RCC 7860 (cell line): Measurements from ENCODE around the gene AUH.
"Not testable (repeated sequence)": the region's sequence is repeated elsewhere in the genome, so short reads cannot be mapped to it uniquely, and the experiment has no call there.

Experiments used
- DNase-seq: peaks from one replicate; pipeline ENCODE4 v3.0.0-alpha.2; 2015; ENCODE audit warnings: low spot score
- FAIRE-seq: peaks from 2 replicates; lab custom pipeline; 2012; peaks lifted over from hg19 to GRCh38; lab: Jason Lieb, UNC

Gene AUH

DNA sequence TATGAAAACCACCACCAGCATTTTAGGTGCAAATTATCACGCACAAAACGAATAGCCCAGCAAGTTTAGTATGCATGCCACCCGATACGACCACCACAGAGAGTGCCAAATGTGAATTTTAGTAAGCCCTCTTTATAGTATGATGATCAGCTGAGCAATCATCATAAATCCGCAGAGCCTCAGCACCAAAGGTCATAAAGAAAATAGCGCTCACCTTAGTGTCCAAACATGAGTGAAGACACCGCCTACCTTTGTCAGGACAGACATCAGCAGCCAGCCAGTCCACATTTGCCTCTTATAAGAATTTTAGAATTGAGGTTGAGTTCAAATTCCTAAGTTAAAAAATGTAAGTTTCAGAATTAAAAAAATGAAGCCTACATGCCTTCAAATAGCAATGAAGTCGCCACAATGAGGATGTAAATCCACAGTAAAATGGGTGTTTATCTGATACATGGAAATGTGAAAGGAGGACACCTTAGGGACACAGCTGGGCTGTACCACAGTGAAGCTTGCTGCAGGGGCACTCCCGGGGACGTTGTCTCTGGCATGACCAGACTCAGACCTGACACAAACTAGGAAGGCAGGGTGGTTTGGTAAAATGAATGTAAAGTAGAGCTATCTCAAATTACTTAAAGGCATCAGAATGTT is 149.0 kb downstream of the AUH start:
- no peak for FAIRE-seq
- no peak for DNase-seq

DNA sequence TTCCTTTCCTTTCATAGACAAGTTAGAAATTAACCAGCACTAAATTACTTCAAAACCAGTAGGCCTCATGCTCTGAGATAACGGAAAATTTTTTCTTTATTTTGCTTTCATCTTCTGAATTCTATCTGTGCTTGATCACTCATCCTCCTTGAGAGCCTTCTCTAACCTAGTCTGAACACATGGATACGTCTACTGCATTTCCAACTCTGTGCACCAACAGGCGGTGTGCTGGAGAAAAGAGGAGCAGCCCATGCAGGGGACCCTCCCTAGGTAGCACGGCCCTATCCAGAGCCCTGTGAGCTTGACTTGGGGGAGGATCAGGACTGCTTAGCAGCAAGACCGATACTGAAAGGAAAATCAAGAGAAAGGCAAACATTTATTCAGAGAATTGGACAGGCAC is 149.8 kb downstream of the AUH start:
- DNase-seq (peak; percentile 66), FAIRE-seq (peak; percentile 81)

DNA sequence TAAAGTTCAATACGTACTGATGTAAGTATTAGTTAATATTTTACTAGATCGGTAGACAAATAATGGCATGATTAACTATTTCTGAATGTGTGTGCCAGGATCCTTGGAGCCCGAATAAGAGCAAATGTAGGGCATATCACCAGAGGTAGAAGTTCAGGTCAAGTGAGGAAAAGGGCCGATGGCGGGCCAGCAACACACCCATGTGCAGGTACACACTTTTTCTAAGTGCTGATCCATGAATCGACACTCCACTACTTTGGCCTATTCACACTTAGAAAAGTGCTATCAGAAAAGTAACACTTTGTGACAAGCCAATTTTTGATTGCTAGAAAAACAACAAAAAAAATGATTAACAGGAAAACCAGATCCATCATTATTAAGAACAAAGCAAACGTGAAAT is 150.3 kb downstream of the AUH start:
- DNase-seq: peak; percentile 44
- FAIRE-seq: no peak

DNA sequence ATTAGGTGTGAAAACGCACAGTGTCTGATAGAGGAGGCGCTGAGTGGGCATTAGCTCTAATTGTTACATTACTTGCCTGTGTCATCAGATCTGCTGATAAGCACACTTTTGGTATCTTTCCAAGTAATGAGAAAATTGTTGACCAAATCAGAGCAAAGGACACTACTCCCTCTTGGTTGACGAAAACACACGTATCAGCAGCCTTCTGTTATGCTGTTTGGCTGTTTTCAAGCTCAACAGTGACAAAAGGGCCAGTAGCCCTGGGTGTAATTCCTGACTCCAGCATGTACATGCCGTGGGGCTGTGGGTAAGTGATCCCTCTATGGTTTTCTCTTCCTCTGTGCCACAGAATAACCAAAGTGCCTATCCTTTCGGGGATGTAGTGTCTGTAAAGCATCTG is 151.4 kb downstream of the AUH start:
- DNase-seq: no peak
- FAIRE-seq: no peak

DNA sequence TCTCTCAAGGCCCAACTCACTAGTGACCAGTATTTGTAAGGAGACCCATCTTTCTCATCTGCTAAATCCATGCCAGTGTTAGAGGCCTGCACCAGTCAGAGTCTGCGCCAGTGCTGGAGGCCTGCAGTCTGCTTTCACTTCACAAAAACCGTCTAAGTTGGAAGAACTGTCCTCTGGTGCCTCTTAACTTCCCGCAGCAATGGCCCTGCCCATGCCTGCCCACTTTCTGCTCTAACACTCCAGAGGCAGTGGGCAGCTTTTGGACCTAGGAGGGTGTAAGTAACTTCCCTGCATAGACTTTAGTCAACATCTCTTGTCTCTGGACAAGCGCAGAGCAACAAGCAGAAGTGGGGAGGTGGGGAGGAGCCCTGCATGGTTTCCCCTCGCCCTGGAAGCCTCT is 152.9 kb downstream of the AUH start:
- FAIRE-seq: no peak
- DNase-seq: no peak

DNA sequence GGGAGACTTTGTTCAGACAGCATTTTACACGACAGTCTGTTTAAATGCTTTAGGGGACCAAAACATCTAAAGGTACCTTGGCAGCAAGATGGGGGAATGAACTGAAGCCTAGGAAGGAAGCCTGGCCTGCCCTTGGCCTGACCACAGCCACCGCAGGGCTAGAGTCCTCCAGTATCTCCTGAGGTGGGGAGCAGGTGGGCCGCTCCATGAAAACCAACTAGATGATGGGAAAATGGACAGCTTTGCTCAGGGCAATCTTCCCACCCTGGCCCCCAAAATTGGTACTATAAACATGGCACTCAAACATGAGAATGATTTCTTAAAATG is 153.3 kb downstream of the AUH start:
- DNase-seq: no peak
- FAIRE-seq: no peak

DNA sequence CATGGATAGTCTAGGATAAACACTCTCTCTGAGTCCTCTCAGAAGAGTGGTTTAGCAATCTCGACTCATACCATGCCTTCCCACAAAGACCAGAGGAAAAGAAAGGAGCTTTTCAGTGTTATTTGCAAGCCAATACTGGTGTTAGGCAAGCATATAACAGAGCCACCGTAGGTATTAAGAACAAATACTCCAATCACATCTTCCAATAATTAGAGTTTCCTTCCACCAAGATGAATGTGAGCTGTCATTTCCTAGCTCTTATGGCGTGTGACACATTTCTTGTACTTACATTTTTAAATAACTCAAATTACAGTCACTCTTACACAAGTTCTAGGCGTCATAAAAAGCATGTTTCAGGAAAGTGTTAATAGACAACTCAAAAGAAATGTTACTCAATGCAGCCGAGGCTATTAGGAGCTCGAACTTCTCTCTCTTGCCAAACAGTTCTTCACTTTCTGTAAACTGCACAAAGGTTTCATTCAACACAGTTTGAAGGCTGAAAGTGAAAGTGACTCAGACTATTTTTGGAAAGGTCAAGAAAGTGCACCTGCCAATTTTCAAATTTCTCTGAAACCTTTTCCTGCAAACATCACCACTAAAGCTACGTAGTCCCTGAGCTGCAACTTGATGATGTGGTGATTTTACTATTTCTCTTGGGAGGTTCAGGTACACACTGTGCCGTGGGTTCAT is 153.8 kb downstream of the AUH start:
- FAIRE-seq: no peak
- DNase-seq: peak; percentile 20

DNA sequence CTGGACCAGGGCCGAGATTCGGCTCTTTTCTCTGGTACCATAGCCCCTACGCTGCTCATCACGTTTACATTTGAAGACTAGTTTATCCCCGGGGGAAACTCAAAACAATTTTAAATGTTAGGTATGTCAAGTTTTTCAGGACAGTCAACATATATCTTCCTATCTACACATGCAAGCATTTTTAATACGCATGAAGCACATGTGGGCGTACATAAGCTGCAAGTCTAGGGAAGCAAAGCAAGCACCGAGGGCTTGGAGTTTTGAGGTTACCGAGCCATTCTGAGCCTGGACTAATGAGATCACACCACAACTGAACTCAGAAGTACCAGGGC is 154.4 kb downstream of the AUH start:
- FAIRE-seq: no peak
- no peak for DNase-seq

GRCh38 chr9:91206806-91207205 is 154.9 kb downstream of the AUH start:
- FAIRE-seq (no peak), DNase-seq (no peak)

DNA sequence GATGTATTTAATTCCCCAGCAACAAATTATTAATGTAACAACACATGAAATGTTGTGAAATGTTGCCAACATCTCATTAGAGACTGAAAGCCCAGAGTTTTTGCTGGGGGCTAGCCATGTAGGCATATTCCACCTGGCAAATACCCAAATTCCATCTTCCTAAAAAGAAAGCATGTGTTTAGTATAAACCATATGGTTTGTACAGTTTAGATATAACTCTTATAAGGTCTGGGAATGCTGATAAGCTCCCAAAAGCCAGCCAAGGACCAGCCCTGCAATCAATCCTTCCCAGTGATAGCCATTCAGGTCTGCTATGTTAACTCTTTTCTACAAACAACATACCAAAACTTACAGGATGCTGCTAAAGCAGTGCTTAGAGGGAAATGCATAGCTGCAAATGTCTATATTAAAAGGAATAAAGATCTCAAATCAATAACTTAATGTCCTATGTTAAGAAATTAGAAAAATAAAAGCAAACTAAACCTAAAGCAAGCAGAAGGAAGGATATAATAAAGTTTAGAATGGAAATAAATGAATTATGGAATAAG is 158.9 kb downstream of the AUH start:
- FAIRE-seq: no peak

DNA sequence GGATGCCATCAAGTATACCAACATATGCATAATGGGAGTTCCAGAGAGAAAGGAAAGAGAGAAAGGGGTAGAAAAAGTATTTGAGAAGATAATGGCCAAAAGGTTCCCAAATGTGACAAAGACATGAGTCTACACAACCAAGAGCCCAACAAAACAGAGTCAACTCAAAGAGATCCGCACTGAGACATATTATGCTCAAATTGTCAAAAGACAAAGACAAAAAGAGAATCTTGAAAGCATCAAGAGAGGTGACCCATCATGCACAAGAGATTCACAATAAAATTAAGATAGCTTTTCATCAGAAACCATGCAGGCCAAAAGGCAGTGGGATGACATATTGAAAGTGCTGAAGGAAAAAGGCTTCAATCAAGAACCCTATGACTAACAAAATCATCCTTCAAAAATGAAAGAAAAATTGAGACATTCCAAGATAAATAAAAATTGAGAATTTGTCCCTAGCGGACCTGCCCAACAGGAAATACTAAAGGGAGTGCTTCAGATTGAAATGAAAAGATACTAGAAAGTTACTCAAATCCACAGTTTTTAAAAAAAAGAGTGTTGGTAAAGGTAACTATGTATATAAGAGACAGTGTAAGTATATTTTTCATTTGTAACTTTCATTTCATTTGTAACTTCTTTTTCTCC is 160.9 kb downstream of the AUH start:
- DNase-seq: no peak
- FAIRE-seq: peak; percentile 15

More for the DNA sequence above, 158.9 kb downstream of the AUH start:
- no peak for DNase-seq

DNA sequence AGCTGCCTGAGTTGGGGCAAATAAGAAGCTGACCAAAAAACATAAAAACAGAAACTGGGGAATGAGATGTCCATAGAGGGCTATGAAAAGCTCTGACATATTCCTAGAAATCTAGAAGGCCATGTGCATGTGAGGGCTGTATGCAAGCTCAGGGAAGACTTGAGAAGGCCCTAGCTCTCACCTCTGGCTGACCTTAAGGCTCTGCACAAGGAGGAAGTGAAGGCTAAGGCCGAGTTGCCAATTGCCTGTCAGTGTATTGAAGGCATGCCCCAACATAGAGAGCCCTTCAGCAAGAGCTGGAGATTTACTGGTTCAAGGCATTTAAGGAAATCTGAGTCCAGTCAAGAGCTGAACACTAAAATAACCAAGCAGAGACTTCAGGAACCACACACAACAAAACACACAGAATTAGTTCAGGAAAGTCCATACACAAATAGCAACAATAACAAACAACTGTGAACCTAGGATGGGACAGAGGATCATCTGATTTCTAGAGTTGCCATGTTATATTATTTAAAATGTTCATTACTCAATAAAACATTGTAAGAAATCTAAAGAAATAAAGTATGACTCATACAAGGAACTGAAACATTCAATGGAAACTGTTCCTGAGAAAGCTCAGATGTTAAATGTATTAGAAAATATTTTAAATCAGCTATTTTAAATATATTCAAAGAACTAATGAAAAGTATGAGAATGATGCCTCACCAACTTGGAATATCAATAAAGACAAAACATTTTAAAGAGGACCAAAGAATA is 161.8 kb downstream of the AUH start:
- DNase-seq: no peak
- FAIRE-seq: peak; percentile 70

- FAIRE-seq, DNase-seq: not testable (repeated sequence)
Observed at GRCh38 chr9:91198881-91199280, 162.8 kb downstream of the AUH start.

DNA sequence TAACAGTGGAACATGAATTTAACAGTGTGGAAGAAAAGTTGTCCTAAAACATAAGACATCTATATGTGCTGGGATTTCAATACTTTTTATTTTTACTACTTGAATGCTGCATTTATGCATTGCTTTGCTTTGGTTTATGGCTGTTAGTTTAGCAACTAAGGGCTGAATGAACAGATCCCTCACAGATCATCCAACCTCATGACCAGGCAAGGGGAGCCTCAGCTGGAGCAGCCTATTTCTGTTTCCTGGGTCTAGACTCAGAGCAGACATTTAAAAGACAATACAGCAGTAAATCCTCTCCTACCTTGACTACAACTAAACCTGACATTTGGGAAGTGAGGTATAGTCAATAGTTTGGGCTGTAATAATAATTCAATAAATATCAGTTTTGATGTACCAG is 163.3 kb downstream of the AUH start:
- FAIRE-seq: no peak
- no peak for DNase-seq

- DNase-seq (peak; percentile 93), FAIRE-seq (peak; percentile 95)
Observed at GRCh38 chr9:91197232-91198181, 164.2 kb downstream of the AUH start.

- no peak for FAIRE-seq
- DNase-seq: no peak
Observed at GRCh38 chr9:91196103-91196950, 165.4 kb downstream of the AUH start.

GRCh38 chr9:91195372-91196012 is 166.2 kb downstream of the AUH start:
- DNase-seq (no peak), FAIRE-seq (no peak)

DNA sequence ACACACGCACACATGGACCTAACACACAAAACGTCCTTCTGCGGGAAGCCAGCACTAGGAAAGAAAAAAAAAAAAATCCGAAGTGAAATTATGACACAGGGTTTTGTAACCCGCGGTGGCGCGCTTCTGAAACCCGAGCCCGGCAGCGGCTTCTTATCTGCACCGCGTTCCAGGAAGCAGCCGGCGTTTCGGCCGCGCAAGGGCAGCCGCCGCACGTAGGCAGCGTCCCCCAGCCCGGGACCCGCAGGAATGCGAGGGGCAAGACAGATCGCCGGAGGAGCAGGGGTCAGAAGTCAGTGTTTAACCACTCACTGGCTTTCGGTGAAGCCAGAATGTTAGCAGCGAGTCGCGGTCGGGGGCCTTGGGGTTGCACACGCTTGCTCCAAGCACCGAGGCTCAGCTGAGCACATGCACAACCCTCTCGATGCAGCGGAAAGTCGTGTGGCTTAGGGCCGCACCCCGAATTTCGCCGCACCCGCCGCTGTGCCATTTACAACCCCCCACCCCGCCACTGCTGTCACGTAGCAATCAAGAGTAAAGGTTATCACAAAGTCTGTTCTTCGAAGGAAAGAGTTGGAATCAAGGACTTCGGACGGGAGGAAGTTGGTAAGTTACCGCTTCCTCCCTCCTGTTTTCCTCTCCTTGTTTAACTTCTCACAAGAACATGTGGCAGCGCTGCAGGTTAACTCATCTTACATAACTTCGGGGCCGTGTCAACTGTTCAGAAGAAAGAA is 167.9 kb downstream of the AUH start:
- FAIRE-seq (peak; percentile 88), DNase-seq (peak; percentile 96)
